Neuronal stem cell (in vitro differentiated cells): ENCODE data around the gene TMEM244.

Experiments used
- DNase-seq: peaks from one replicate; pipeline ENCODE4 v3.0.0-alpha.2; 2013; ENCODE audit warnings: low spot score
- H2AFZ ChIP-seq: one replicate; pipeline ENCODE4 v1.6.1; 2013; ENCODE audit warnings: mild to moderate bottlenecking, low read length, inconsistent platforms
- H2AK5ac ChIP-seq: 2 replicates; pipeline ENCODE4 v1.6.1; 2013; ENCODE audit warnings: low read depth, mild to moderate bottlenecking, inconsistent platforms, low read length, moderate library complexity, mixed read lengths
- H2BK120ac ChIP-seq: 2 replicates; pipeline ENCODE4 v1.6.1; 2013; ENCODE audit warnings: low read depth, mild to moderate bottlenecking, inconsistent platforms, low read length, moderate library complexity, mixed read lengths
- H2BK12ac ChIP-seq: one replicate; pipeline ENCODE4 v1.6.1; 2013; ENCODE audit warnings: low read length, inconsistent platforms
- H2BK15ac ChIP-seq: 2 replicates; pipeline ENCODE4 v1.6.1; 2013; ENCODE audit warnings: mild to moderate bottlenecking, low read length, inconsistent platforms, mixed read lengths
- H2BK5ac ChIP-seq: one replicate; pipeline ENCODE4 v1.6.1; 2013; ENCODE audit warnings: inconsistent platforms, mild to moderate bottlenecking, low read length, moderate library complexity
- H3K14ac ChIP-seq: one replicate; pipeline ENCODE4 v1.6.1; 2013; ENCODE audit warnings: low read length, inconsistent platforms
- H3K18ac ChIP-seq: 2 replicates; pipeline ENCODE4 v1.6.1; 2013; ENCODE audit warnings: low read length, inconsistent platforms
- H3K23ac ChIP-seq: 2 replicates; pipeline ENCODE4 v1.6.1; 2013; ENCODE audit warnings: low read depth, mild to moderate bottlenecking, mixed read lengths, low read length, inconsistent platforms; ENCODE audit not compliant: poor library complexity
- H3K27ac ChIP-seq: replicated peaks from 3 replicates; pipeline ENCODE4 v1.5.1; 2013; ENCODE audit warnings: low read length, inconsistent platforms
- H3K27me3 ChIP-seq, 3 experiments: 2 replicates each; pipeline ENCODE4 v1.6.1; 2013; ENCODE audit warnings: low read length in 3 of 3, mild to moderate bottlenecking in 2 of 3, inconsistent platforms in 1 of 3, low read depth in 1 of 3, mixed read lengths in 1 of 3, moderate library complexity in 1 of 3; ENCODE audit not compliant: control insufficient read depth in 3 of 3, insufficient read depth in 3 of 3
- H3K36me3 ChIP-seq, 2 donors: replicated peaks in 1 of 2; 2 replicates each; pipeline ENCODE4 v1.6.1; 2013; ENCODE audit warnings: low read length in 2 of 2; ENCODE audit not compliant: control insufficient read depth in 2 of 2, insufficient read depth in 2 of 2
- H3K4ac ChIP-seq: 2 replicates; pipeline ENCODE4 v1.6.1; 2013; ENCODE audit warnings: inconsistent platforms, mild to moderate bottlenecking, low read length, moderate library complexity
- H3K4me1 ChIP-seq, 2 donors: 1 replicate in 1 of 2; 2 replicates in 1 of 2; pipeline ENCODE4 v1.6.1; 2013; ENCODE audit warnings: low read length in 2 of 2, low read depth in 1 of 2; ENCODE audit not compliant: control insufficient read depth in 2 of 2, insufficient read depth in 1 of 2
- H3K4me2 ChIP-seq: one replicate; pipeline ENCODE4 v1.6.1; 2013; ENCODE audit warnings: mild to moderate bottlenecking, low read length, inconsistent platforms; ENCODE audit not compliant: insufficient read depth, poor library complexity, severe bottlenecking
- H3K4me3 ChIP-seq, 2 donors: 2 replicates each; pipeline ENCODE4 v1.5.1; 2013; ENCODE audit warnings: low read length in 2 of 2, mild to moderate bottlenecking in 2 of 2, inconsistent platforms in 1 of 2, moderate library complexity in 1 of 2
- H3K79me1 ChIP-seq: one replicate; pipeline ENCODE4 v1.6.1; 2013; ENCODE audit warnings: low read depth, mild to moderate bottlenecking, inconsistent platforms, low read length, moderate library complexity
- H3K9ac ChIP-seq: one replicate; pipeline ENCODE4 v1.6.1; 2013; ENCODE audit warnings: mild to moderate bottlenecking, low read depth, low read length, inconsistent platforms; ENCODE audit not compliant: poor library complexity
- H3K9me3 ChIP-seq, 2 donors: replicated peaks in 1 of 2; 2 replicates each; pipeline versions ENCODE3 to v1.6.1; 2013; ENCODE audit warnings: low read length in 2 of 2, mild to moderate bottlenecking in 2 of 2, inconsistent platforms in 1 of 2, low read depth in 1 of 2, mixed read lengths in 1 of 2, moderate library complexity in 1 of 2; ENCODE audit not compliant: control insufficient read depth in 2 of 2, insufficient read depth in 1 of 2
- H4K8ac ChIP-seq: one replicate; pipeline ENCODE4 v1.6.1; 2013; ENCODE audit warnings: low read depth, mild to moderate bottlenecking, inconsistent platforms, low read length, moderate library complexity
- H4K91ac ChIP-seq: one replicate; pipeline ENCODE4 v1.6.1; 2013; ENCODE audit warnings: low read length, low read depth, mild to moderate bottlenecking, inconsistent platforms; ENCODE audit not compliant: poor library complexity
- WGBS, 2 donors: extraction: QIAGEN DNeasy Blood & Tissue Kit; methylation state at CpG; one replicate each; pipeline ENCODE4 v1.1.7; 2013; ENCODE audit warnings: missing lambda C conversion rate in 2 of 2, mixed read lengths in 1 of 2; ENCODE audit not compliant: insufficient read length in 2 of 2, insufficient replicate concordance in 1 of 2; ENCODE audit errors: extremely low coverage in 2 of 2; 5-methylcytosine and 5-hydroxymethylcytosine counted together

The TMEM244 gene

DNA sequence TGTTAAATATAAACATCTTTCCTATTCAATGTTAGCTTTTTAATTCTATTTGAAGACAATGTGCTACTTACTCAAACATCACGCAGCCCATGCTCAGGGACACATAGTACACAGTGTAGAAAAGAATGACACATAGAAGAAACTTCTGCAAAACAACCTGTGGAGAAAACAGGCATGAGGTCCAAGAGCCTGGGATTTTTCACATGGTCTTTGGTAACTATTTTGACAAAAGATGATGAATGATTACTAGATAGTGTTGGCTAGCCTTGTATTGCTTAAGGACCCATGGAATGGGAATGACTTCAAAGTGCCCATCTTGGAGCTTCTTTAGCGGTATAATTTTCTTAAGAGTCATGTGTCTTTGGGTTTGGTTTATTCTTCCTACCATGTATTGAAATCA, 15.4 kb downstream of the TMEM244 start:
- H3K4me1 ChIP-seq, result no peaks in the 10 kb centered on the region
- H2AK5ac ChIP-seq, result no peak overlapping the region
- no peak overlapping the region for H4K91ac ChIP-seq
- H3K9ac ChIP-seq, result no peak overlapping the region
- no peak overlapping the region for H2AFZ ChIP-seq
- no peak overlapping the region for H3K4ac ChIP-seq
- no peaks in the 10 kb centered on the region for H3K79me1 ChIP-seq
- no peak overlapping the region for H4K8ac ChIP-seq
- no peak overlapping the region for H3K18ac ChIP-seq
- no peaks in the 10 kb centered on the region for H3K36me3 ChIP-seq
- no peaks in the 10 kb centered on the region for H3K9me3 ChIP-seq
- no peak overlapping the region for H2BK120ac ChIP-seq
- WGBS, 2 donors, result no CpG with 5 or more reads among the region's 2 CpGs
- no peak overlapping the region for H2BK5ac ChIP-seq
- no peak overlapping the region for H3K14ac ChIP-seq
- no peaks in the 10 kb centered on the region for H3K27me3 ChIP-seq
- H2BK12ac ChIP-seq, result no peak overlapping the region
- no peak for DNase-seq
- H3K23ac ChIP-seq, result no peak overlapping the region
- no peak overlapping the region for H3K4me3 ChIP-seq
- H2BK15ac ChIP-seq, result no peak overlapping the region
- H3K4me2 ChIP-seq, result no peak overlapping the region
- no peak overlapping the region for H3K27ac ChIP-seq

DNA sequence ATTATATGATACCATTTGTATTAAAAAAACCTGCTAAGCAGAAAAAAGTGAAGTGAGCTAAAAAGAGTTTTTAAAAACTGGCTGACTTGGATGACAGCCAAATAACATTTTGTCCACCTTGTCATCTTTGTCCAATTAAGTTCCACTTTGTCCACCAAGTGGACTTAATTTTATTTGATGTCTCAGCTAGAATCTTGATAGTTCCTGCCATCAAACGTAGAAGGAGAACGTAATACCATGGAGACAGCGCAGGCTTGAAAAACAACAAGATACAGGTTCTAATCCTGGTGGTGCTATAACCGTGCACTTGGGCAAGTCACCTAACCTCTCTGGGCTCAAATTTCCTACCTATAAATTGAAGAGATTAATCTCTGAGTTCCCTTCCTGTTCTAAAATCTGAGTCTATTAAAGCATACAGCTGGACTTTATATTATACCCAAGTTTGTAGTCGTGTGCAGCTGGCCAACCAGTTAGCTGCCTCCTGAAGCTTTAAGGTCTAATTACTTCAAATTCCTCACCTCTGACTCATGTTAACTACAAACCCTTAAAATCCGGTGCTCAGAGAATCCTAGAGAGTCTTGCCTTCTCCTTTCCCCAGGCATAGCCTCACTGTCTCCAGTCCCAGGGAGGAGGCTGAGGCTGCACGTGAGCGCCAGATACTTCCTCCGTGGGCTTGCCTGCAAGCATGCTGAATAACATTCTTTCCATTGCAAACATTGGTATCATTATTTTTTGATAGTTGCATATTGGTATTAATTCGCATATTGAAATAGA, 16.8 kb downstream of the TMEM244 start:
- Histone ChIP-seq H3K4me2 (no peak overlapping the region), H4K91ac (no peak overlapping the region)

DNA sequence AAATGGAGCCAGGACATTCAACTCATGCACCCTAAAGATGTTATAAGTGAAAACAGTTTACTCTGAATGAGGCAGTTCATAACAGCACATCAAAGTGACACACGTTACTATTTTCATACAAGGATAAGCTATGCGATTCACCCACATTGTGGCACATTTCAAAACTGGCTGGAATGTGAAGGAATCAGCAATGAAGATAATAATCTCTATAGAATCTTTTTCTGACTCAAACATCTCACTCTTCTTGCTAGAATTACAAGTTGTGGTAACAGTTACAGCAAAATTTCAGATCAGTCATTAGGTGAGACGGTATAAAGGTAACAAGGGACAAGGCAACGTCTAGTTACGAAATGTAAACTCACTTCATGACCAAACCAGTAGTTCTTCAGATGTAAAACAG, 17.5 kb downstream of the TMEM244 start:
- H3K9me3 ChIP-seq, result no peaks in the 10 kb centered on the region
- H2AK5ac ChIP-seq, result no peak overlapping the region
- H3K27me3 ChIP-seq, result no peaks in the 10 kb centered on the region
- no peak overlapping the region for H2BK5ac ChIP-seq
- no peak overlapping the region for H3K14ac ChIP-seq
- no peak overlapping the region for H3K9ac ChIP-seq
- no peak overlapping the region for H2BK120ac ChIP-seq
- H2BK15ac ChIP-seq, result no peak overlapping the region
- H3K4ac ChIP-seq, result no peak overlapping the region
- no peak overlapping the region for H3K27ac ChIP-seq
- no peak overlapping the region for H3K18ac ChIP-seq
- no peaks in the 10 kb centered on the region for H3K4me1 ChIP-seq
- no peak for DNase-seq
- no peak overlapping the region for H3K4me3 ChIP-seq
- no peak overlapping the region for H4K91ac ChIP-seq
- no peaks in the 10 kb centered on the region for H3K36me3 ChIP-seq
- H2AFZ ChIP-seq, result no peak overlapping the region
- no peaks in the 10 kb centered on the region for H3K79me1 ChIP-seq
- no peak overlapping the region for H3K23ac ChIP-seq
- H2BK12ac ChIP-seq, result no peak overlapping the region
- H4K8ac ChIP-seq, result no peak overlapping the region
- no peak overlapping the region for H3K4me2 ChIP-seq
- no CpG with 5 or more reads among the region's 5 CpGs for WGBS, 2 donors

More for the DNA sequence above, 16.8 kb downstream of the TMEM244 start:
- H3K18ac ChIP-seq, result peak overlapping the region; percentile 57
- H2AFZ ChIP-seq, result no peak overlapping the region
- WGBS, 2 donors, result no CpG with 5 or more reads among the region's 10 CpGs
- H2AK5ac ChIP-seq, result no peak overlapping the region
- H3K36me3 ChIP-seq, result no peaks in the 10 kb centered on the region
- H3K4ac ChIP-seq, result no peak overlapping the region
- H2BK12ac ChIP-seq, result no peak overlapping the region
- no peak overlapping the region for H3K4me3 ChIP-seq
- H3K23ac ChIP-seq, result no peak overlapping the region
- no peak overlapping the region for H2BK120ac ChIP-seq
- H4K8ac ChIP-seq, result no peak overlapping the region
- no peaks in the 10 kb centered on the region for H3K27me3 ChIP-seq
- no peaks in the 10 kb centered on the region for H3K79me1 ChIP-seq
- H2BK5ac ChIP-seq, result no peak overlapping the region
- peak; percentile 17 for DNase-seq
- H3K9me3 ChIP-seq, result no peaks in the 10 kb centered on the region
- H2BK15ac ChIP-seq, result no peak overlapping the region
- H3K9ac ChIP-seq, result no peak overlapping the region
- no peak overlapping the region for H3K14ac ChIP-seq
- H3K27ac ChIP-seq, result no peak overlapping the region
- H3K4me1 ChIP-seq, result no peaks in the 10 kb centered on the region

DNA sequence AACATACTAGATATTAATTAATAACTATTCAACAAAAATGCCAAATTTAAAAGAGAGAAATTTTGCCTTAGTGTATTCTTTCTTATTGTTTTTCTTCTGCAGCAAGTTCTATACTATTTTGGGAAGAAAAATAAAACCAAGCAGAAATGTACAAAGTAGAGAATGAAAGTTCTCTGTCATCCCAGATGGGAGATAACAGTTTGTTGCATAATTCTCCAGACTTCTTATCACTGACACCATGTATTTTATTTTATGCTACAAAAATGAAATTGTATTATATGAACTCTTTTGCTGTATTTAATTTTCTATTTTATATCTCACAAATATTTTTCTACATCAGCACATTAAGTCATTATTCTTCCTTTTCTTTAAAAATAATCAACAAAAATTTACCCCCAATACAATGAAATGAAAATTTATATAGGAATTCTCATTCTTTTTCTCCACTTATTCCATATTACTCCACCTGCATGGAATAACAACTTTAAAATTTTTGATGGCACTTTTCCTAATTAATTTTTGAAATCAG, 18.2 kb downstream of the TMEM244 start:
- H2BK120ac ChIP-seq, result no peak overlapping the region
- H3K9ac ChIP-seq, result no peak overlapping the region
- DNase-seq, result no peak
- no peak overlapping the region for H2AFZ ChIP-seq
- no peaks in the 10 kb centered on the region for H3K79me1 ChIP-seq
- H2AK5ac ChIP-seq, result no peak overlapping the region
- no peak overlapping the region for H3K14ac ChIP-seq
- no peak overlapping the region for H3K4me3 ChIP-seq
- no peak overlapping the region for H3K27ac ChIP-seq
- H3K23ac ChIP-seq, result no peak overlapping the region
- no peak overlapping the region for H2BK5ac ChIP-seq
- no peak overlapping the region for H2BK15ac ChIP-seq
- no peak overlapping the region for H3K4ac ChIP-seq
- no peaks in the 10 kb centered on the region for H3K36me3 ChIP-seq
- no peak overlapping the region for H4K91ac ChIP-seq
- no peak overlapping the region for H4K8ac ChIP-seq
- no peak overlapping the region for H2BK12ac ChIP-seq
- no peaks in the 10 kb centered on the region for H3K4me1 ChIP-seq
- H3K9me3 ChIP-seq, result no peaks in the 10 kb centered on the region
- H3K18ac ChIP-seq, result no peak overlapping the region
- H3K4me2 ChIP-seq, result no peak overlapping the region
- no peaks in the 10 kb centered on the region for H3K27me3 ChIP-seq
